Kidney (tissue), 14 donors: Measurements from ENCODE around the gene GPSM1. TPM values are rescaled to one million over a fixed set of nuclear protein-coding genes. Genes with fewer than 3 reads are reported as not detected.

ENCODE experiments used
- DNase-seq, 5 donors: peaks; one replicate each; pipeline ENCODE4 v3.0.0-alpha.2; 2013 to 2020
- FAIRE-seq: peaks from 2 replicates; lab custom pipeline; 2012; peaks lifted over from hg19 to GRCh38; lab: Jason Lieb, UNC
- H3K27ac ChIP-seq, 2 donors: one replicate each; pipeline ENCODE4 v1.7.0; 2013; ENCODE audit warnings: low read depth in 2 of 2, low read length in 2 of 2, inconsistent platforms in 1 of 2
- H3K27me3 ChIP-seq: one replicate; pipeline ENCODE4 v1.7.1; 2013; ENCODE audit warnings: low read length, inconsistent platforms; ENCODE audit not compliant: control insufficient read depth, insufficient read depth
- H3K36me3 ChIP-seq, 3 donors: one replicate each; pipeline versions ENCODE4 v1.7.0 to v1.7.1; 2013; ENCODE audit warnings: low read length in 3 of 3, control low read depth in 1 of 3, inconsistent platforms in 1 of 3; ENCODE audit not compliant: insufficient read depth in 3 of 3, control insufficient read depth in 2 of 3
- H3K4me1 ChIP-seq, 3 donors: one replicate each; pipeline versions ENCODE4 v1.7.0 to v1.7.1; 2013; ENCODE audit warnings: low read length in 3 of 3, inconsistent platforms in 1 of 3, low read depth in 1 of 3; ENCODE audit not compliant: control insufficient read depth in 2 of 3, insufficient read depth in 2 of 3
- H3K4me3 ChIP-seq, 3 donors: one replicate each; pipeline versions ENCODE4 v1.7.0 to v1.8.1; 2013; ENCODE audit warnings: low read length in 3 of 3, control low read depth in 1 of 3, inconsistent platforms in 1 of 3
- H3K9ac ChIP-seq, 3 donors: one replicate each; pipeline versions ENCODE4 v1.7.0 to v1.7.1; 2013; ENCODE audit warnings: low read length in 3 of 3, control low read depth in 1 of 3, inconsistent platforms in 1 of 3
- H3K9me3 ChIP-seq, 3 donors: one replicate each; pipeline versions ENCODE4 v1.7.0 to v1.7.1; 2013; ENCODE audit warnings: low read length in 3 of 3, control low read depth in 1 of 3, inconsistent platforms in 1 of 3; ENCODE audit not compliant: control insufficient read depth in 2 of 3, insufficient read depth in 1 of 3
- intact Hi-C: fragments of 100-400 bp; cut with DNase I; formaldehyde crosslinking; loops from one replicate; pipeline ENCODE4 v1.11.1; 2022
- polyA plus RNA-seq: library from polyadenylated mRNA; stranded (reverse); fragments of 350-450 nt; fragmentation: Illumina TruSeq; extraction: RNeasy Lipid Tissue Mini Kit (QIAGEN cat#74804); gene quantifications from one replicate; pipeline ENCODE4 v1.2.3, GENCODE V29; 2014; ENCODE audit warnings: low read depth, low replicate concordance; ENCODE audit not compliant: insufficient read depth
- total RNA-seq: library from RNA; stranded (reverse); fragmentation: NEBNext Ultra II Directional; extraction: Animal tissue kit (Norgen Biotek cat#: 25700); gene quantifications from one replicate; pipeline ENCODE4 v1.2.1, GENCODE V29; 2021
- TF ChIP-seq, protein P1 (sequence below): IDR thresholded peaks from 3 replicates; pipeline ENCODE4 v1.5.1; 2012; ENCODE audit warnings: mild to moderate bottlenecking, moderate library complexity, borderline replicate concordance; ENCODE audit not compliant: insufficient read depth; ENCODE audit errors: extremely low read depth
- donor health status: control.
- donor health status: control.
- donor health status: control.
- donor health status: control.
- donor health status: control.
- donor health status: DM: yes; HTN: yes; CAD: no.
- donor health status: Normal renal cell carcinoma (clear cell type).

The GPSM1 gene
- total and polyA plus RNA-seq, 2 donors from 2014 or later, result 11.6 to 11.9 TPM

DNA sequence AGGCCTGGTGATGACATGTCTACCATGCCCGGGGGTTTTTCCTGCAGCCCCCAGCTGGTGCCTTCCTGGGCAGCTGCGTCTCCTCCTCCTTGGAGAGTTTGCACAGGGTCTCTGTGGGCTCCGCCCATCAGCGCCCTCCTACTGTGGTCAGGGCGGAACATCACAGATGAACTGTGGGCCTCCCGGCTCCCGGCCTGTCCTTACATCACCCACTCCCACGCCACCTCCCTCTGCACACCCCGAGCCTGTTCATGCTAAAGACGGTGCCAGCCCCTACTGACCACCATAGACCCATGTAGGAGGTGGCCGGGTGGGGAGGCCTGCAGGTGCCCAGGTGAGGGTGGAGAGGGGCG, 12.6 kb downstream of the GPSM1 start:
- intact Hi-C loops, result no loop called here
- peaks cover 0 to 12% (median 0%) of the 10 kb centered on the region in 3 donors for H3K4me1 ChIP-seq
- TF ChIP-seq, protein P1, sequence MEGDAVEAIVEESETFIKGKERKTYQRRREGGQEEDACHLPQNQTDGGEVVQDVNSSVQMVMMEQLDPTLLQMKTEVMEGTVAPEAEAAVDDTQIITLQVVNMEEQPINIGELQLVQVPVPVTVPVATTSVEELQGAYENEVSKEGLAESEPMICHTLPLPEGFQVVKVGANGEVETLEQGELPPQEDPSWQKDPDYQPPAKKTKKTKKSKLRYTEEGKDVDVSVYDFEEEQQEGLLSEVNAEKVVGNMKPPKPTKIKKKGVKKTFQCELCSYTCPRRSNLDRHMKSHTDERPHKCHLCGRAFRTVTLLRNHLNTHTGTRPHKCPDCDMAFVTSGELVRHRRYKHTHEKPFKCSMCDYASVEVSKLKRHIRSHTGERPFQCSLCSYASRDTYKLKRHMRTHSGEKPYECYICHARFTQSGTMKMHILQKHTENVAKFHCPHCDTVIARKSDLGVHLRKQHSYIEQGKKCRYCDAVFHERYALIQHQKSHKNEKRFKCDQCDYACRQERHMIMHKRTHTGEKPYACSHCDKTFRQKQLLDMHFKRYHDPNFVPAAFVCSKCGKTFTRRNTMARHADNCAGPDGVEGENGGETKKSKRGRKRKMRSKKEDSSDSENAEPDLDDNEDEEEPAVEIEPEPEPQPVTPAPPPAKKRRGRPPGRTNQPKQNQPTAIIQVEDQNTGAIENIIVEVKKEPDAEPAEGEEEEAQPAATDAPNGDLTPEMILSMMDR, result no peak
- H3K9ac ChIP-seq, result no peak overlapping the region
- H3K9me3 ChIP-seq, result no peaks in the 10 kb centered on the region
- H3K36me3 ChIP-seq, result no peaks in the 10 kb centered on the region
- no peaks in the 10 kb centered on the region for H3K27me3 ChIP-seq
- DNase-seq (no peak), FAIRE-seq (no peak)
- H3K4me3 ChIP-seq, result no peak overlapping the region
- H3K27ac ChIP-seq, result no peak overlapping the region

DNA sequence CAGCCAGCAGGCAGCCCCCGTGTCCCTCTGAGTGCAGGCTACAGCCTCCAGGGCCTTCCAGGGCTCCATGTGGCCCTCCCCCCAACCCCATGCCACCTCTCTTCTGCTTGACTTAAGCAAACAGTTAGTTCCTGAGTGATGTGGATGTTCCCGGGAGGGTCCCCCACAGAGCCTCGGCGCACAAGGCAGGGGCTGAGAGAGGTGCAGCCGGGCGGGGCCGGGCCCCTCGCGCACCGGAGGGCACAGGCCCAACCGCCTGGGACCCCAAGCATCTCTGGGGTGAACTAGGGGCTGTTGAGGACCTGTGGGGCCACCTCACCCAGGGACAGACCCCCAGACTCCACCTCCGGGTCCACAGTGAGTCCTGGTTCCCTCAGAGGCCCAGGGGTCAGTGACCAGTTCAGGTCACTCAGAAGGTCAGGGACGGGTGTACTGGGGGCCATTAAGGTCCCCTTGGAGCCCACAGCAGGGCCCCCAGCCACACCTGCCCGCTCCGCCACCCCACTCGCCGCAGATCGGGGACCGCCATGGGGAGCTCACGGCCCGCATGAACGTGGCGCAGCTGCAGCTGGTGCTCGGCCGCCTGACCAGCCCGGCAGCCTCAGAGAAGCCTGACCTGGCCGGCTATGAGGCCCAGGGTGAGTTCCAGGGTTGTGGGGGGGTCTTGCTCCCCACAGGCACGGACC, 13.2 kb downstream of the GPSM1 start:
- Histone ChIP-seq H3K4me3 (no peak overlapping the region), H3K4me1 (peaks cover 0 to 12% (median 0%) of the 10 kb centered on the region in 3 donors), H3K27ac (no peak overlapping the region), H3K9me3 (no peaks in the 10 kb centered on the region), H3K36me3 (no peaks in the 10 kb centered on the region), H3K27me3 (no peaks in the 10 kb centered on the region), H3K9ac (no peak overlapping the region)
- DNase-seq (no peak), FAIRE-seq (no peak)
- TF ChIP-seq, protein P1, result no peak
- intact Hi-C loops, result no loop called here

DNA sequence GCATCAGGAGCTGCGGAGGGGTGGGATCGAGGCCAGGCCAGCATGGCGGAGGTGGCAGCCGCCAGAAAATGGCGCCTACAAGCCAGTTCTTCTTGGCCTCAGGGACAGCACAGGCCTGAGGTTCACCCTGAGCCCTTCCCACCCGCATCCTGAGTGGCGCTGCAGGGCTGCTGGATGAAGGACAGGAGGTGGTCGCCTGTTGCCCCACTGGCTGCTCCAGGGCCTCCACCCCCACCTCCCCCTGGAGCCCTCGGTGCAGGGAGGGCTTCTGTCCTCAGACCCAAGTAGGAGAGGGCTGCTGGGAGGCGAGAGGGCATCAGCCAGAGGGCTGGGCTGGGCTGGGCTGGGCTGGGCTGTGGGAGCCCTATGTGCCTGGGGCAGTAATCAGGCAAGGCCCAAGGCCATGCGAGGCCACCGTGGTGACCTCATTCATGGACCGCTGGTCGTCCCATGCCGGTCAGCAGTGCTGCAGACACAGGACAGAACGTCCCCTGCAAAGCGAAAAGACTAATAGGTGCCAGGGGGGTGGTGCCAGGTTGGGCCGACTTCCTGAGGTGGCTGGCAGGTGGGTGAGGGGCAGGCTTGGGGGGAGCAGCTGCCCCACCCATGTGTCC, 13.8 kb downstream of the GPSM1 start:
- TF ChIP-seq, protein P1, result no peak
- no peak overlapping the region for H3K27ac ChIP-seq
- no peak for FAIRE-seq
- peaks cover 0 to 14% (median 0%) of the 10 kb centered on the region in 3 donors for H3K4me1 ChIP-seq
- no peak overlapping the region for H3K9ac ChIP-seq
- intact Hi-C loops, result no loop called here
- H3K27me3 ChIP-seq, result no peaks in the 10 kb centered on the region
- H3K9me3 ChIP-seq, result no peaks in the 10 kb centered on the region
- no peak overlapping the region for H3K4me3 ChIP-seq
- no peaks in the 10 kb centered on the region for H3K36me3 ChIP-seq
- DNase-seq, result no peak
